Skeletal muscle cell (primary cell): Measurements from ENCODE around the gene GK.
A peak's percentile ranks its signal among the peaks of the same experiment; 100 is the strongest.
"Not testable (repeated sequence)": the region's sequence is repeated elsewhere in the genome, so short reads cannot be mapped to it uniquely, and the experiment has no call there.

Source experiments
- DNase-seq: peaks from one replicate; pipeline ENCODE4 v3.0.0-alpha.2; 2010; ENCODE audit warnings: low read depth
- H3K4me3 ChIP-seq: 2 replicates; pipeline ENCODE4 v1.5.1; 2011; ENCODE audit warnings: low read depth, mild to moderate bottlenecking, control low read depth, low read length, moderate library complexity

Gene GK

DNA sequence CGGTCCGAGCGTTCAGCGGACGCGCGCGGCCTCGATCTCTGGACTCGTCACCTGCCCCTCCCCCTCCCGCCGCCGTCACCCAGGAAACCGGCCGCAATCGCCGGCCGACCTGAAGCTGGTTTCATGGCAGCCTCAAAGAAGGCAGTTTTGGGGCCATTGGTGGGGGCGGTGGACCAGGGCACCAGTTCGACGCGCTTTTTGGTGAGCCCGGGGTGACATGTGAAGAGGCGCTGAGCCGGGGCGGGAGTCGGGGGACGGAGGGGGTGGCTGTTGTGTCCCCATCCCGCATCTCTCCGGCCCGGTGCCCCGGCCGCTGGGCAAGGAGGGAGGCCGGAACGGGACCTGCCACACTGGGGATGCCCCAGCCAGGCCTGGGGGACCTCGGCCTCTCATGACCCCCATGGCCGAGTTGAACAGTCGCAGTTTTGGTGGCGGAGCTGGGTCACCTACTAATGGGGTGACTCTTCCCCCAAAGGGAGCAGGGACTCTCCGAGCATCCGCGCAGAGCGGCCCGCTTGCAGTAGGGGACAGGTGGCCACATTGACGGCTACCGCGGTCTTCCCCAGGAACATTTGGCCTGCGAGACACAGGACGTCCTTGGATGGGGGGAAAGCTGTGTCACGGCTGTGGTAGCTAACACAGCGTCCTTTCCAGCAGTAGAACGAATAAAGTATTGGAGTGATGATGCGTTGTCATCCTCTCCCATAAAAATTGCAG lies at the start of gene GK:
Gene GK (plus strand): TSS at position 9 of the 717 bp plus-strand sequence. CDS start 115 bp downstream, at position 124.
- no peak for DNase-seq

DNA sequence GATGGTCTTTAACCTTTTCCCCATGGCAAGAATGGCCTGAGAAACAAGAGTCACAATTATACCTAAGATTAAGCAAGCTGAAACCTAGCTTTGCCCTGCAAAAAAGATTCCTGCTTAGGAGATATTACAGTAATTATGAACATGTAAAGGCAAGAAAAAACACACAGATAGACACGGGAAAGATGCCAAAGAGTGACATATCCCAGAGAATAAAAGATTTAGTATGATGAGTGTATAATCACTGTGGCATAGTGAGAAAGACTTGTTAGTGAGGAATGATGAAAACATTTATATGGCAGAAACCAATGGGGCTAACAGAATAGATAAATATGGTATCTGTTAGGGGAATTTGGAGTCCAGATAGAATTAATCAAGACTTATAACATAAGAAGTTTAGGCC lies 46.1 kb upstream of the GK start:
- no peak overlapping the region for H3K4me3 ChIP-seq
- no peak for DNase-seq

More for the DNA sequence above, at the start of gene GK:
- peak within 1 kb of the TSS; percentile 63 for H3K4me3 ChIP-seq

DNA sequence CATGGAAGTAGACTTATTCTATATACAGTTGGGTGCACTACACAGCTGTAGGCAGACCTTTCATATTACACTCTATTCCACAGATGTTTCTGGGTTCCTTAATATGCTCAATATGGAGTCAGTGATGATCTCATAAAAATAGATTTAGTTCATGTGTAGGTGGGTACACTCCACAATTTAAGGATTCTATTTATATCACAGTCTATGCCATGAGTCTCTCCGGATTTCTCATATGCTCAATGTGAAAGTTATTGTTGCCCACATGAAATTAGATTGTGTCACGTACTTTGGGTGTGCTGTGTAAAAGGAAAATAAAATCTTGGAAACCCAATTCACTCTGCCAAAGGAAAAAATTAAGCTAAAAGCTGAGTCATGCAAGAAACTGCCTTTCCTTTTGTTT lies 43.2 kb upstream of the GK start:
- no peak overlapping the region for H3K4me3 ChIP-seq
- no peak for DNase-seq

DNA sequence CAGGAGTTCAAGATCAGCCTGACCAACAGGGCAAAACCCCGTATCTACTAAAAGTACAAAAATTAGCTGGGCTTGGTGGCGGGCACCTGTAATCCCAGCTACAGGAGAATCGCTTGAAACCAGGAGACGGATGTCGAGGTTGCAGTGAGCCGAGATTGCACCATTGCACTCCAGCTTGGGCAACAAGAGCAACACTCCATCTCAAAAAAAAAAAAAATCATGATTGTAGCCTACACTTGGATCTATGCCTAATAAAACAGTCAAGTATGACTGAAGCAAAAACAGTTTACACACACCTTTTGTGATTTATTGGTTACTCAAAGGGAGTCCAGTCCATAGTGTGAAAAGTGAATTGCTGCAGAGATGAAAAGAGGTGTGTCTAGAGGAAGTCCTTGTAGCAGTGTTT lies 41.0 kb upstream of the GK start:
- no peak overlapping the region for H3K4me3 ChIP-seq
- no peak for DNase-seq

DNA sequence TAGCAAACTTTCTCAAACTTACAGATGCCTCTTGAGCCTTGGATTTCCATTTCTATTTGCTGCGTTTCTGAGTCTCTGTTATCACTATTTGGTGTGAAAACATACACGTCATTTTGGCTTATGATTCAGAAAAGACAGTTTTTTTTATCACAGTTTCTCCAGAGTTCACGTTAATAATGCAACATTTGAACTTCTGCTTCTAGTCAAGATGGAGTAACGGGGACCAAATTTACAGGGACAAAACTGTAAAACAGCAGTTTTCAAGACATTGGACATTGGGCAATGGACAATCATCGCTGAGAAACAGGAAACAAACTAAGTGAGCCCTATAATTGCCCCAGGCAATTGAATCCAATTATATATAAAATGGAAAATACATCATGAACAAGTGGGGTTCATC lies 39.5 kb upstream of the GK start:
- no peak overlapping the region for H3K4me3 ChIP-seq
- DNase-seq = no peak

DNA sequence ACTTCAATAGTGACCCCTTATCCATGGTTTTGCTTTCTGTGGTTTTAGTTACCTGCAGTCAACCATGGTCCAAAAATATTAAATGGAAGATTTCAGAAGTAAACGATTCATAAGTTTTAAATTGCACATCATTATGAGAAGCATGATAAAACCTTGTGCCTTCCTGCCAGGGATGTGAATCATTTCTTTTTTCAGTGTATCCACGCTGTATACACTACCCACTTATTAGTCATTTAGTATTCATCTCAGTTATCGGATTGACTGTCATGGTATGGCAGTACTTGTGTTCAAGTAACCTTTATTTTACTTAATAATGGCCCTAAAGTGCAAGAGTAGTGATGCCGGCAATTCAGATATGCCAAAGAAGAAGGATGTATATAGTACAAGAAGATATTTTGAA lies 38.0 kb upstream of the GK start:
- DNase-seq = no peak
- H3K4me3 ChIP-seq = no peak overlapping the region

DNA sequence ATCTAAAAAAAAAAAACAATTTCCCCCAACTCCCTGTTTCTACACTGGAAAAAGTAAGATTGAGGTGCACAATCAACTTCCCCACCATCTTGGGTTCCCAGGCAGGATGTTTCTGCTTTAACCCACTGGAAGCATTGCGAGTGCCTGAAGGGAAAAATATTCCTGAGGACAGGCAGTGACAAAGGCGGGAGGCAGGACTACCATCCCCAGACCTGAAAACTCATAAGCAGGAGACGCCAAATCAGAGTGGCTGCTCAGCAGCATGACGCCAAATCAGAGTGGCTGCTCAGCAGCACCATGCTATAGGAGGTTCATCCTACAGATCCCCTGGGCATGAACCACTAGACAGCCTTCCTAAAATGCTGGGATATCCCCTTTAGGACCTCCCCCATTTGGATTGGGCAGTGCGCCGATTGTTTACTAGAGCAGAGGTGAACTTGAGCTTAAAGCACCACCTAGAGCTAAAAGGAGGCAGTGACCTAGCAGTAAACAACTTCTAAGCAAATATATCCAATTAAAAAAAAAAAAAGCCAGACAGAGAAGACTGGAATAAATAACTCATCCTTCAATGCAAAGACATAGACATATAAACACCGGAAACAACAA lies 35.0 kb upstream of the GK start:
- no peak for DNase-seq
- H3K4me3 ChIP-seq = no peak overlapping the region

DNA sequence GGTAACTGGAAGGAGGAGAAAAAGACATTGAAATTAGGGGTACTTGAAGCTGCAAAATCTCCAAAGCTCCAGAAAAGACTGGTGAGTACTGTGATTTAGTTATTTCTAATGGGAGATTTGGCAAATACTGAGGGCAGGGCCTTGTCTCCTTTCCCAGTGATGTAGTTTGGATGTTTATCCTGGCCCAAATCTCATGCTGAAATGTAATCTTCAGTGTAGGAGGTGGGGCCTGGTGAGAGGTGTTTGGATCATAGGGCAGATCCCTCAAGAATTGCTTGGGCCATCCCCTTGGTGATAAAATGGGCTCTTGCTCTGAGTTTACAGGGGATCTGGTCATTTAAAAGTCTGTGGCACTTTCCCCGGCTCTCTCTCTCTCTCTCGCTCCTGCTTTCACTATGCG lies 33.1 kb upstream of the GK start:
- no peak overlapping the region for H3K4me3 ChIP-seq
- no peak for DNase-seq

DNA sequence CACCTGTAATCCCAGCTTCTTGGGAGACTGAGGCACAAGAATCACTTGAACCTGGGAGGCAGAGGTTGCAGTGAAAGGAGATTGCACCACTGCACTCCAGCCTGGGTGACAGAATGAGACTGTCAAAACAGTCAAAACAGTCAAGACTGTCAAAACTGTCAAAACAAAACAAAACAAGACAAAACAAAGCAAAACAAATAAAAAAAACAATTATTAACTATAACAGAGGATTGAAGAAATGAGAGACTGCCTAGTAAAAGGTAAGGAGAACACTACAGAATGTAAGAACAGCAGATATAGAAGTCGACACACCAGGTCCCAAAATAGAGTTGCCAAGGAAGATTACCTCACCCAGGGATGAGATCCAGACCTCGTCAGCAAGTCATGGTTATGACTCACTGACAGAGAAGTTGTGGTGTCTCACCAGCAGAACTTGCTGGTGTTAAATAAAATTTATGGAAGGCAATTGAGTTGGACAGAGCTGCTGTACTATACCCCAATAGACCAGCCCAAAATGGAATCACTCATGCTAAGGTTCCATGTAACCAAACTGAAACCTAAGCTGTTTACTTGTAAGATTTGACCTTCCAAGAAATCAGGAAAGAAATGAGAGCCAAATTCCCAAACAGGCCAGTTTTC lies 32.1 kb upstream of the GK start:
- H3K4me3 ChIP-seq = no peak overlapping the region
- DNase-seq = peak; percentile 82

DNA sequence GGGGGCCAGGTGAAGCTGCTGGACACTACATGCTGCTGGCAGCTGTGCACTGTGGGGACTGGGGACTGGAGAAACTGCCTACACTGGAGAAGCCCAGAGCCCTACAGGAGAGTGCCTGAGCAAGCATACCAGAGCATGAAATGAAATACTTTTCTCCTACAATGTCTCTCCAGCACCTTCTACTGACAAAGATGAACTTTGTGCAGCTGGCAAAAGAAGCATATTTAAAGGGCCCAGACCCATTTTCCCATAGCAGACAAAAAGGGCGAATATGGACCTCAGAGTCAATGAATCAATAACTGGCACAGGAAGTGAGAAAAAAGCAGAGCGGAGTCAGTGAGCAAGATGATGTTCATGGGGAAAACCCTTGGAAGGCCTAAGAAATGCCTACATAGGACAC lies 30.9 kb upstream of the GK start:
- DNase-seq = no peak
- no peak overlapping the region for H3K4me3 ChIP-seq

DNA sequence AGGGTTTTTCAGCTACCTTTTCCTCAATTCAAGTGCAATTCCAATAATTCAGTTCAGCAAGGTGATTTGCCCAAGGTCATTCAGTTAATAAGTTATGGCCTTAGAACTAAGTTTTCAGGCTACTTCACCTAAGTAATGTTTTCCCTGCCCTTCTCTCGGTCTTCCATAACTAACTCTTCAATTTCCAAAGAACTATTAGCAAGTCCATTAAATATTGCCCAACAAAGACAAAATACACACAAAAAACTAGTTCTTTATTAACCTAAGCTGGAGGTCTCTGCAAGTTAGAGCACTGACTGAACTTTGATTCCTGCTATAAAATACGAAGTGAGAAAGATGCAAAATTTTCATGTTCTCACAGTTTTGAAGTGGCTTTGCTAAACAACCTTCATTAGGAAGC lies 26.8 kb upstream of the GK start:
- H3K4me3 ChIP-seq = no peak overlapping the region
- no peak for DNase-seq

DNA sequence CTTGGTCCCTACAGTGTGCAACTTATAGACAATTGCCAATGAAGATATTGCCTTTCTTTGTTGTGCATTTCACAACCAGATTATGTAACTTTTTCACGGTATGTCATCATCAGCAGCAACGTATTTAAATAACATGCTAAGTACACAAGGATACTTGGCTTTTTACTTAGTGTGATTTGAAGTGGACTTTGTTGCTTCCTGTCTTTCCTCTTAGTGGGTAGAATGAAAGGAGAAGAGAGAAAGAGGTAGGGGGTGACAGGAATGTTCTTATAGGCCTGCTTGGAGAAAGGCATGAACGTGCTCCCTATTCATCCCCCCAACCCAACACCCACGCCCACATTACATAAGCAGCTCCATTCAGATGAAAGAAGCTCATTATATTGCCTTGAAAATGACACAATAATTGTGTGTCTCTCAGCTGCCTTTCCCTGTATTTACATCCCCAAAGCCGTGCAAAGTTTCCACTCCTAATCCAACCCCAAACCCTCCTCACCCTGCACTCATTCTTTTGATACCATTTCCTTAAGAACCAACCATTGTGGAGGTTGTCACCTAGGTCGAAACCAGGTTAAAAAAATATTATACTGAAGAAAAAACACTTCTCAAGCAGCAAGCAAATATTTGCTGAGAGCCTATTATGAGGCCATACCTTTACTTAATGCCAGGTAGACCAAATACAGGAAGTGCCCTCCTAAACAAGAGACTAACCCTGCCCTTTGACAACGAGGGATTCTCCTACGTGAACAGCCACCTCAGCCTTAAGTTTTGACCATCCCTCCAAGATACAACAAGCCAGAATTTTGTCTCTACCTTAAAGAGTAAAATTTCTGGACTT lies 25.2 kb upstream of the GK start:
- no peak for DNase-seq
- H3K4me3 ChIP-seq = no peak overlapping the region

DNA sequence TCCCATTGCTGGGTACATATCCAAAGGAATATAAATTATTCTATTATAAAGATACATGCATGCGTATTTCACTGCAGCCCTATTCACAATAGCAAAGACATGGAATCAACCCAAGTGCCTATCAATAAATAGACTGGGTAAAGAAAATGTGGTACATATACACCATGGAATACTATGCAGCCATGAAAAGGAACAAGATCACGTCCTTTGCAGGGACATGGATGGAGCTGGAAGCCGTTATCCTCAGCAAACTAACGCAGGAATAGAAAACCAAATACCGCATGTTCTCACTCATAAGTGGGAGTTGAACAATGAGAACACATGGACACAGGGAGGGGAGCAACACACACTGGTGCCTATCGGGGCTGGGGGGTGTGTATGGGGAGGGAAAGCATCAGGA lies 19.2 kb upstream of the GK start:
- DNase-seq, H3K4me3 ChIP-seq: not testable (repeated sequence)

DNA sequence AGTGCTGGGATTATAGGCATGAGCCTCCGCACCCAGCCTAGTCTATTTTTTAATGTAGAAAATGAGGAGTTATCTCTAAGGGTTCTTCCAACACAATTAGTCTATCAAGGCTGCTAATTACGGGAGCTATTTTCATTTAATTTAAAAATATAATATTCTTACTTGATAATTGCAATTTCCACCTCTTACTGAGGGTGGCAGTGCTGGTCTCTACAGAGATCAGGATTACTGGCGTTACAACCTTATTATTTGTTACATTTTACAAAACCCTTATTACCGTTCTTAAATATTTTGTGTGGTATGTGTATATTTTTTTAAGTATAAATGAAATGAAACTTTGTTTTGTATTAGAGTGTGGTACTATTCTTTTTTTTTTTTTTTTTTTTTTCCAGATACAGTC lies 17.6 kb upstream of the GK start:
- no peak for DNase-seq

DNA sequence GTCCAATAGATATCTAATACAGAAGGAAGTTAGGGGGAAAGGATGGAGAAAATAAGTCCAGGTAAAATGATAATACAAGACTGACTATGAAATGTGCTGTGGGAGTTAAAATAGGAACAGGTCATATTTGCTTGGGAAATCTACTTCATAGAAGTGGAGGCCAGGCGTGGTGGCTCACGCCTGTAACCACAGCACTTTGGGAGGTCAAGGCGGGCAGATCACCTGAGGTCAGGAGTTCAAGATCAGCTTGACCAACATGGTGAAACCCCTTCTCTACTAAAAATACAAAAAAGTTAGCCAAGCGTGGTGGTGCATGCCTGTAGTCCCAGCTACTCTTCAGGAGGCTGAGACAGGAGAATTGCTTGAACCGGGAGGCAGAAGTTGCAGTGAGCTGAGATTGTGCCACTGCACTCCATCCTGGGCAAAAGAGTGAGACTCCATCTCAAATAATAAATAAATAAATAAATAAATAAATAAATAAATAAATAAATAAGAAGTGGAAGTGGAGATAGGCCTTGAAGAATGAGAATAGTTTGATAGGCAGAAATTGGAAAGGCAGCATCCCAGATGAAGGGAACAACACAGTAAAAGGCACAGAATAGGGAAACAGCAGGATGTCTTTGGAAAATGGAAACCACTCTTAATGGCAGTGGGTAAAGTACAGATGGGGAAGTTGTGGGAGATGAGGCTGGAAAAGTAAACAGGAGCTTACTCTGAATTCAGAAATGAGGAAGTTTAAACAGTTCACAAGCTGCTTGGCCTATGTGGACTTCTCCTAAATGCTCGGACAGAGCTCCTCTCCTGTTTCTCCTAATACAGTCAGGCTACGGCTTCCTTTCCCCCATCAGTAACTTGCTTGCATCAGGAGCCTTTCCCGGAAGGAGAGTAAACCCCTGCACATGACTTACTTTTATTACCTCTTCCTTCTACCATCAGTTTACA lies 15.1 kb upstream of the GK start:
- DNase-seq = no peak
- no peak overlapping the region for H3K4me3 ChIP-seq

More for the DNA sequence above, 17.6 kb upstream of the GK start:
- H3K4me3 ChIP-seq = no peak overlapping the region

DNA sequence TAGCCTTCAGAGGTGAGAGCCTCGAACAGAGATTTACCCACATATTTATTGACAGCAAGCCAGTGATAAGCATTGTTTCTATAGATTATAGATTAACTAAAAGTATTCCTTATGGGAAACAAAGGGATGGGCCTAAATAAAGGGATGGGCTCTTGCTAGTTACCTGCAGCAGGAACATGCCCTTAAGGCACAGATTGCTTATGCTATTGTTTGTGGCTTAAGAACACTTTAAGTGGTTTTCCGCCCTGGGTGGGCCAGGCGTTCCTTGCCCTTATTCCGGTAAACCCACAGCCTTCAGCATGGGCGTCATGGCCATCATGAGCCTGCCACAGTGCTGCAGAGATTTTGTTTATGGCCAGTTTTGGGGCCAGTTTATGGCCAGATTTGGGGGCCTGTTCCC lies 13.5 kb upstream of the GK start:
- H3K4me3 ChIP-seq, DNase-seq: not testable (repeated sequence)

DNA sequence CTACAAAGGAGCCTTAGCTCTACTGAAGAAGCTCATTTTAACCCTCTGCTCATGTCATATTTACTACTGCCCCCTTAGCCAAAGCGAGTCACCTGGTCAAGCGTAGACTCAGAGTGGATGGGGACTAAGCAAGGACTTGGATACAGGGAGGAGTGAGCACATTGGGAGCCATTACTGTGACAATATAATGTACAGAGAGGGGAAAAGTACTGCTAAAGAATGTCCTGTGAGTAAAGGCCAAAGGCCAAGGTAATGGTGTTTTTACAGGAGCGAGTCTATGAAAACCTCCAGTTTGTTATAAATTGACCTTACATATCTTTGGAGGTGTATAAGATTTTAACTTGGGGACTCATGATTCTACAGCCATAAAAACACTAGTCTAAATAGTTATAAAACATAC lies 10.6 kb upstream of the GK start:
- no peak overlapping the region for H3K4me3 ChIP-seq

DNA sequence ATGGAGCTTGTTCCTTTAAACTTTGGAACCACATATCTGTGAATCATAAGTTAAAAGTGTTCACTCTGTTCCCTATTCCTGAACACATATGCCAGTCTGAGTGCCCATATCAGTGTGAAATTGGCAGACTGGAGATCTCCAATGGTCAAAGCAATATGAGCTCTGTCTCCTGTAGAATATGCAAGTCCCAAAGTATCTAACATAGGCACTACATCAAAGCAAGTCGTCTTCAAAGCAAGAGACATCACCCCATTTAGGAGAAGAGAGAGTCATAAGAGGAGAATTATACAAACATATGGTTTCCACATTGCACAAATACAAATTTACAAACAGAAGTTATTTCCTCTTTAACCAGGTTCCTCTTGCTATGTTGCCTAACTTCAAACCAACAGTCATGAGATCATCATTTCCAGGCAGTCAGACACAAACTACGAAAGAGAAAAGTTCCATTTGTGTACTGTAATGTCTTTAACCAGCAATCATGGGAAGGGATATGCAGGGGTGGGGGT lies 9.9 kb upstream of the GK start:
- DNase-seq = no peak
- no peak overlapping the region for H3K4me3 ChIP-seq

More for the DNA sequence above, 10.6 kb upstream of the GK start:
- DNase-seq = no peak

DNA sequence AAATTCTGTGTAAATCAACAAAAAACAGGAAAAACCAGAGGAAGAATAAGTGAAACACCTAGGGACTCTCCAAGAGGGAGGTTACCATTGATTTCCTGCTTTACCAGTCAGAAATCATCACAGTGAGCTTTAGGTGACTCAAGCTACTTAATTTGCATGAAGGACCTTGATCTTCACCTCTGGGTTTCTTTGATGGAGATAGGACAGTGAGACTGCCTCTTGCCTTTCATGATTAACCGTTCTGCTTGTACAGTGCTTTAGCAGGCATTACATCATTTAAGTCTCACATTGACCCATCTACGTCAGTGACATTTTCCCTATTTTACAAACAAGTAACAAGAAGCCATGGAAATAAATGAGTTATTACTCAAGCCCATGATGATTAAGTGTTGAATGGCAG lies 3.4 kb upstream of the GK start:
- DNase-seq = no peak
- H3K4me3 ChIP-seq = no peak overlapping the region
